OCI-LY1 (cell line): ENCODE data around the gene PDLIM3.

ENCODE experiments used
- H2AFZ ChIP-seq: fragments of 200-600 bp; sonication (generic), shearing (Covaris generic); 2 replicates; pipeline ENCODE4 v1.6.0; 2014; ENCODE audit warnings: antibody characterized with exemption, mild to moderate bottlenecking, low read length
- H3F3A ChIP-seq: fragments of 200-600 bp; sonication (generic), shearing (Covaris generic); 2 replicates; pipeline ENCODE4 v1.6.0; 2014; ENCODE audit warnings: mild to moderate bottlenecking, antibody characterized with exemption, low read length, moderate library complexity; ENCODE audit not compliant: insufficient read depth
- H3K27ac ChIP-seq: fragments of 200-600 bp; sonication (generic); 2 replicates; pipeline ENCODE4 v1.5.1; 2014; ENCODE audit warnings: low read length, mixed run types, mild to moderate bottlenecking, low read depth; ENCODE audit not compliant: poor library complexity, severe bottlenecking
- H3K27me3 ChIP-seq: fragments of 200-600 bp; sonication (generic); 2 replicates; pipeline ENCODE4 v1.6.0; 2014; ENCODE audit warnings: antibody characterized with exemption, mild to moderate bottlenecking, low read length, moderate library complexity; ENCODE audit not compliant: insufficient read depth
- H3K36me3 ChIP-seq: fragments of 200-600 bp; sonication (generic); 2 replicates; pipeline ENCODE4 v1.6.1; 2014; ENCODE audit warnings: mild to moderate bottlenecking, antibody characterized with exemption, low read length, moderate library complexity, mixed read lengths; ENCODE audit not compliant: insufficient read depth
- H3K4me1 ChIP-seq: fragments of 200-600 bp; sonication (generic); 2 replicates; pipeline ENCODE4 v1.5.1; 2014; ENCODE audit warnings: mild to moderate bottlenecking, low read length, moderate library complexity; ENCODE audit not compliant: insufficient read depth, severe bottlenecking
- H3K4me2 ChIP-seq: fragments of 200-600 bp; sonication (generic), shearing (Covaris generic); 2 replicates; pipeline ENCODE4 v1.6.1; 2014; ENCODE audit warnings: low read length
- H3K4me3 ChIP-seq: fragments of 200-600 bp; sonication (generic); 2 replicates; pipeline ENCODE4 v1.5.1; 2014; ENCODE audit warnings: low read length, low read depth, mild to moderate bottlenecking, mixed read lengths; ENCODE audit not compliant: poor library complexity, severe bottlenecking
- H3K79me2 ChIP-seq: fragments of 200-600 bp; shearing (Covaris generic); 2 replicates; pipeline ENCODE4 v1.6.1; 2016; ENCODE audit warnings: mixed run types, low read length, mixed read lengths; ENCODE audit not compliant: insufficient read depth
- H3K9ac ChIP-seq: fragments of 200-600 bp; sonication (generic), shearing (Covaris generic); 2 replicates; pipeline ENCODE4 v1.6.1; 2014; ENCODE audit warnings: mild to moderate bottlenecking, low read length, mixed read lengths
- H3K9me2 ChIP-seq: fragments of 200-600 bp; sonication (generic), shearing (Covaris generic); 2 replicates; pipeline ENCODE4 v1.6.1; 2014; ENCODE audit warnings: low read depth, mild to moderate bottlenecking, low read length, mixed read lengths
- H3K9me3 ChIP-seq: fragments of 200-600 bp; shearing (Covaris generic); 2 replicates; pipeline ENCODE4 v1.6.1; 2014; ENCODE audit warnings: low read length, mixed read lengths
- H4K20me1 ChIP-seq: fragments of 200-600 bp; sonication (generic), shearing (Covaris generic); 2 replicates; pipeline ENCODE4 v1.6.0; 2016; ENCODE audit warnings: mild to moderate bottlenecking, low read length; ENCODE audit not compliant: insufficient read depth
- CTCF ChIP-seq: fragments of 200-600 bp; sonication (generic), shearing (Covaris generic); IDR thresholded peaks from 2 replicates; pipeline ENCODE4 v1.5.1; 2017; ENCODE audit warnings: mild to moderate bottlenecking, antibody characterized with exemption, low read length, moderate library complexity, mixed read lengths
- EZH2 ChIP-seq: fragments of 200-600 bp; sonication (generic), shearing (Covaris generic); IDR thresholded peaks from 2 replicates; pipeline ENCODE4 v1.8.0; 2017; ENCODE audit warnings: borderline replicate concordance, mixed run types, mild to moderate bottlenecking, antibody characterized with exemption, low read length, moderate library complexity, mixed read lengths

PDLIM3 gene

GRCh38 chr4:185469580-185470154 is 65.6 kb downstream of the PDLIM3 start:
- no peaks in the 10 kb centered on the region; the same call in 1 of the 2 replicates for H3K27me3 ChIP-seq
- no peaks in the 10 kb centered on the region for H3K9me3 ChIP-seq
- no peaks in the 10 kb centered on the region for H3K9me2 ChIP-seq
- H3K79me2 ChIP-seq = no peaks in the 10 kb centered on the region
- no peak overlapping the region for H3K9ac ChIP-seq
- no peaks in the 10 kb centered on the region; the same call in 1 of the 2 replicates for H3F3A ChIP-seq
- H3K4me2 ChIP-seq = peak overlapping the region; percentile 85; the same call in 1 of the 2 replicates
- H3K4me1 ChIP-seq = peaks cover 26% of the 10 kb centered on the region
- H3K27ac ChIP-seq = no peak overlapping the region
- H3K36me3 ChIP-seq = no peaks in the 10 kb centered on the region
- TF ChIP-seq EZH2 = no peak
- TF ChIP-seq CTCF = no peak
- no peak overlapping the region for H2AFZ ChIP-seq
- H3K4me3 ChIP-seq = peak overlapping the region; percentile 67
- no peaks in the 10 kb centered on the region for H4K20me1 ChIP-seq

GRCh38 chr4:185468999-185469398 is 66.3 kb downstream of the PDLIM3 start:
- Histone ChIP-seq H3K9me2 (no peaks in the 10 kb centered on the region), H4K20me1 (no peaks in the 10 kb centered on the region), H3K36me3 (no peaks in the 10 kb centered on the region), H2AFZ (no peak overlapping the region), H3K27me3 (no peaks in the 10 kb centered on the region; the same call in 1 of the 2 replicates), H3K4me3 (no peak overlapping the region), H3K9ac (no peak overlapping the region), H3F3A (no peaks in the 10 kb centered on the region; the same call in 1 of the 2 replicates), H3K4me1 (peaks cover 26% of the 10 kb centered on the region), H3K9me3 (no peaks in the 10 kb centered on the region), H3K79me2 (no peaks in the 10 kb centered on the region), H3K27ac (no peak overlapping the region), H3K4me2 (peak overlapping the region; percentile 85; the same call in 1 of the 2 replicates)
- no peak for TF ChIP-seq EZH2
- TF ChIP-seq CTCF = no peak

- Histone ChIP-seq H3K27ac (no peak overlapping the region), H3F3A (no peaks in the 10 kb centered on the region), H3K4me3 (no peak overlapping the region), H3K9me3 (no peaks in the 10 kb centered on the region), H4K20me1 (no peaks in the 10 kb centered on the region), H3K36me3 (no peaks in the 10 kb centered on the region), H3K27me3 (no peaks in the 10 kb centered on the region; the same call in 1 of the 2 replicates), H3K4me2 (no peak overlapping the region), H3K9me2 (no peaks in the 10 kb centered on the region), H3K9ac (no peak overlapping the region), H3K4me1 (peaks cover 26% of the 10 kb centered on the region), H2AFZ (no peak overlapping the region), H3K79me2 (no peaks in the 10 kb centered on the region)
- TF ChIP-seq CTCF = no peak
- TF ChIP-seq EZH2 = no peak
Observed at GRCh38 chr4:185467991-185468390, 67.3 kb downstream of the PDLIM3 start.
